Esophagus squamous epithelium (tissue), 5 donors: ENCODE data around the gene ATG4B. TPM values are rescaled to one million over a fixed set of nuclear protein-coding genes. Genes with fewer than 3 reads are reported as not detected.

Experiments used
- DNase-seq: peaks from one replicate; lab custom pipeline; 2025; lab: John Stamatoyannopoulos, UW
- H3K27ac ChIP-seq, 4 donors: fragments of 200-600 bp; sonication (generic); one replicate each; pipeline ENCODE4 v1.5.1; 2016 to 2019; ENCODE audit warnings: mild to moderate bottlenecking in 1 of 4
- H3K27me3 ChIP-seq, 4 donors: fragments of 200-600 bp; sonication (generic); 1 replicate in 3 of 4; 2 replicates in 1 of 4; pipeline versions ENCODE4 v1.5.1 to v1.6.0; 2017 to 2021; ENCODE audit warnings: antibody characterized with exemption in 1 of 4
- H3K36me3 ChIP-seq, 3 donors: fragments of 200-600 bp; sonication (generic); one replicate each; pipeline ENCODE4 v1.5.1; 2016 to 2019
- H3K4me1 ChIP-seq, 3 donors: fragments of 200-600 bp; sonication (generic); one replicate each; pipeline ENCODE4 v1.5.1; 2017 to 2019
- H3K4me3 ChIP-seq, 4 donors: fragments of 200-600 bp; sonication (generic); 1 replicate in 3 of 4; 2 replicates in 1 of 4; pipeline ENCODE4 v1.5.1; 2016 to 2019; ENCODE audit warnings: mild to moderate bottlenecking in 2 of 4, moderate library complexity in 1 of 4
- H3K9me3 ChIP-seq, 3 donors: fragments of 200-600 bp; sonication (generic); one replicate each; pipeline ENCODE4 v1.5.1; 2016 to 2019
- CTCF ChIP-seq, 6 experiments: fragments of 450-650 bp in 4 of 6; fragments of 200-600 bp in 2 of 6; sonication (generic) in 2 of 6; IDR thresholded peaks; one replicate each; pipeline ENCODE4 v1.5.1; 2016 to 2019; ENCODE audit warnings: antibody characterized with exemption in 6 of 6, mild to moderate bottlenecking in 4 of 6, moderate library complexity in 4 of 6
- POLR2A ChIP-seq, 4 donors: fragments of 450-650 bp; IDR thresholded peaks; one replicate each; pipeline ENCODE4 v1.6.1; 2017; ENCODE audit warnings: antibody characterized with exemption in 4 of 4, mild to moderate bottlenecking in 4 of 4, moderate library complexity in 3 of 4
- WGBS, 2 donors: methylation state at CpG; one replicate each; pipeline ENCODE4 v1.1.5; 2018; 5-methylcytosine and 5-hydroxymethylcytosine counted together
- intact Hi-C: fragments of 100-400 bp; cut with DNase I; formaldehyde crosslinking; loops from one replicate; pipeline ENCODE4 v1.15.0; 2022
- total RNA-seq, 4 donors: library from RNA; depleted of rRNA; stranded (reverse); fragments of >200 nt; gene quantifications; one replicate each; pipeline ENCODE4 v1.1.0, GENCODE V29; 2016
- donor health status: DM: yes; HTN: yes; CAD: no.

ATG4B gene
- total RNA-seq, 4 donors from 2014 or later: 33.0 to 60.9 (median 45.6) TPM

DNA sequence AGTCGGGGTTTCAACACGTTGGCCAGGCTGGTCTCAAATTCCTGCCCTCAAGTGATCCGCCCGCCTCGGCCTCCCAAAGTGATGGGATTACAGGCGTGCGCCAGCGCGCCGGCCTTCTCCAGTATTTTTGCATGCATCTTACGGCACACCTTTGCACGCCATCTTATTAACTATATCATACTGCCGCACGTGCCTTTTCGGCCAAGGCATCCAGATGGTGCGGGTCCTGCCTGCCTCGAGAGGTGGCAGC lies 63.6 kb downstream of the ATG4B start:
- 0 to 2% methylated on average over 7 to 12 of the region's 17 CpGs for WGBS, 2 donors
- intact Hi-C loops: no loop called here
- H3K9me3 ChIP-seq: no peaks in the 10 kb centered on the region
- H3K27ac ChIP-seq: peak overlapping the region; percentile 91 to 99 (median 96)
- peaks cover 0 to 22% (median 2%) of the 10 kb centered on the region in 3 donors for H3K36me3 ChIP-seq
- peak; percentile 59 for DNase-seq
- H3K4me1 ChIP-seq: peaks cover 11 to 32% (median 17%) of the 10 kb centered on the region in 3 donors
- H3K27me3 ChIP-seq: no peaks in the 10 kb centered on the region
- H3K4me3 ChIP-seq: peak overlapping the region; percentile 76 to 98 (median 94)
- TF ChIP-seq CTCF (IDR thresholded peaks at IDR 0.05) (peak in 4 of 6 experiments; percentile 38 to 53 (median 50)), POLR2A (IDR thresholded peaks at IDR 0.05) (no peak)

GRCh38 chr2:241701399-241702154 lies 64.1 kb downstream of the ATG4B start, which contains the start of gene ING5:
Gene ING5 (plus strand): TSS chr2:241702039. CDS start chr2:241702066, 27 bp downstream.
- Histone ChIP-seq H3K27ac (peak within 1 kb of the TSS; percentile 91 to 99 (median 96)), H3K4me3 (peak within 1 kb of the TSS; percentile 76 to 98 (median 94)), H3K27me3 (no peaks in the 10 kb centered on the region), H3K4me1 (peaks cover 11 to 32% (median 17%) of the 10 kb centered on the region in 3 donors), H3K9me3 (no peaks in the 10 kb centered on the region), H3K36me3 (peaks cover 0 to 26% (median 7%) of the 10 kb centered on the region in 3 donors)
- DNase-seq: peak; percentile 71
- WGBS, 2 donors: no CpG with 5 or more reads among the region's 96 CpGs
- TF ChIP-seq CTCF (IDR thresholded peaks at IDR 0.05): peak in 1 of 6 experiments; percentile 51
- TF ChIP-seq POLR2A (IDR thresholded peaks at IDR 0.05): peak in 2 of 4 donors; percentile 86 to 87
- intact Hi-C loops: no loop called here

DNA sequence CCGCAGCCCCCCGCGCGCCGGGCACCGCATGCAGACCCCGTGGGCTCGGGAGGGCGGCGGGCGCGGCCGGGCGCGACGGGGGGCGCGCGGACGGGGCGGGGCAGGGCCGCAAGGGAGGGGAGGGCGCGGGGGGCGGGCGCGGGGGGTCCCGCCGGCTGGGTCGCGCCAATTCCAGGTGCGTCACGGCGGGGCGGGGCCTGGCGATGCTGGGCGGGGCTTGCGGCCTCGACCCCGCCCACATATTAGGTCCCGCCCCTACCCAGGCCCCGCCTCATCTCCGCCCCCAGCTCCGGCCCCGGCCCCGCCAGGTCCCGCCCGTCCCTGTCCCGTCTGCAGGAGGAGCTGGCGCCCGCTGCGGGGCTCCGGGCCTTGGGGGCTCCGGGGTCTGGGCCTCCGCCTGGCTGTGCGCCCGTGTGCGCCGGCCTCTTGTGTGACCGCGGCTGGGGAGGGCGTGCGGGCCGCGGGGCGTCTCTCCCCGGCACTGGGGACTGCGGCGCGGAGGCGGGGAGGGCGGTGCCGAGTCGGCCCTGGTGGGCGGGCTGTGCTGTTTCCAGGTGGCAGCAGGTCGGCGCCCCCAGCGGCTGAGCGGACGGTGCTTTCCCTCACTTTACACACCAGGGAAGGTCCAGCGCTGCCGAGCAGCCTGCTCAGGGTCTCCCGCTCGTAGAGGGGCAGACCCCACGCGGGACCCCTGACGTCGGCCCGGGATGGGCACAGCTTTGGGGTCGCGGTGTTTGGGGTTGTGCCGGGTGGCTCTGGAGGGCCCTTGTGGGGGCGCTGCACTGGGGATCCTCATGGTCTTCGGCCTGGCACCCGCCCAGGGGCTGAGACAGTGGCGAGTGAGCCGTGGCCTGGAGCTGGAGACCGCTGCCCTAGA lies 64.9 kb downstream of the ATG4B start:
- Histone ChIP-seq H3K4me3 (peak overlapping the region; percentile 76 to 98 (median 94)), H3K9me3 (no peaks in the 10 kb centered on the region), H3K27me3 (no peaks in the 10 kb centered on the region), H3K36me3 (peaks cover 0 to 34% (median 10%) of the 10 kb centered on the region in 3 donors), H3K27ac (peak overlapping the region; percentile 91 to 99 (median 96)), H3K4me1 (peaks cover 11 to 32% (median 17%) of the 10 kb centered on the region in 3 donors)
- intact Hi-C loops: no loop called here
- TF ChIP-seq POLR2A (IDR thresholded peaks at IDR 0.05) (no peak), CTCF (IDR thresholded peaks at IDR 0.05) (peak in 4 of 6 experiments; percentile 23 to 49 (median 34))
- no CpG with 5 or more reads among the region's 98 CpGs for WGBS, 2 donors
- peak; percentile 75 for DNase-seq

- no peak for TF ChIP-seq CTCF (IDR thresholded peaks at IDR 0.05)
- no peak for TF ChIP-seq POLR2A (IDR thresholded peaks at IDR 0.05)
- WGBS, 2 donors: 54 to 81% methylated on average over 6 to 7 of the region's 11 CpGs
- Histone ChIP-seq H3K27me3 (no peaks in the 10 kb centered on the region), H3K9me3 (no peaks in the 10 kb centered on the region), H3K36me3 (peaks cover 0 to 42% (median 15%) of the 10 kb centered on the region in 3 donors), H3K4me1 (peaks cover 11 to 32% (median 17%) of the 10 kb centered on the region in 3 donors), H3K27ac (peak overlapping the region; percentile 77 to 99 (median 95)), H3K4me3 (peak overlapping the region; percentile 76 to 98 (median 94))
- no peak for DNase-seq
- intact Hi-C loops: no loop called here
Observed at GRCh38 chr2:241703032-241703604, 65.6 kb downstream of the ATG4B start.
